HG03342 (cell line): ENCODE data around the gene NAT8L.

Experiments
- ATAC-seq: cut with Tn5 transposase; IDR thresholded peaks from one replicate; pipeline ENCODE4 v1.9.1; 2021; ENCODE audit warnings: mild to moderate bottlenecking, moderate library complexity; ENCODE audit not compliant: unreplicated experiment

Gene NAT8L

DNA sequence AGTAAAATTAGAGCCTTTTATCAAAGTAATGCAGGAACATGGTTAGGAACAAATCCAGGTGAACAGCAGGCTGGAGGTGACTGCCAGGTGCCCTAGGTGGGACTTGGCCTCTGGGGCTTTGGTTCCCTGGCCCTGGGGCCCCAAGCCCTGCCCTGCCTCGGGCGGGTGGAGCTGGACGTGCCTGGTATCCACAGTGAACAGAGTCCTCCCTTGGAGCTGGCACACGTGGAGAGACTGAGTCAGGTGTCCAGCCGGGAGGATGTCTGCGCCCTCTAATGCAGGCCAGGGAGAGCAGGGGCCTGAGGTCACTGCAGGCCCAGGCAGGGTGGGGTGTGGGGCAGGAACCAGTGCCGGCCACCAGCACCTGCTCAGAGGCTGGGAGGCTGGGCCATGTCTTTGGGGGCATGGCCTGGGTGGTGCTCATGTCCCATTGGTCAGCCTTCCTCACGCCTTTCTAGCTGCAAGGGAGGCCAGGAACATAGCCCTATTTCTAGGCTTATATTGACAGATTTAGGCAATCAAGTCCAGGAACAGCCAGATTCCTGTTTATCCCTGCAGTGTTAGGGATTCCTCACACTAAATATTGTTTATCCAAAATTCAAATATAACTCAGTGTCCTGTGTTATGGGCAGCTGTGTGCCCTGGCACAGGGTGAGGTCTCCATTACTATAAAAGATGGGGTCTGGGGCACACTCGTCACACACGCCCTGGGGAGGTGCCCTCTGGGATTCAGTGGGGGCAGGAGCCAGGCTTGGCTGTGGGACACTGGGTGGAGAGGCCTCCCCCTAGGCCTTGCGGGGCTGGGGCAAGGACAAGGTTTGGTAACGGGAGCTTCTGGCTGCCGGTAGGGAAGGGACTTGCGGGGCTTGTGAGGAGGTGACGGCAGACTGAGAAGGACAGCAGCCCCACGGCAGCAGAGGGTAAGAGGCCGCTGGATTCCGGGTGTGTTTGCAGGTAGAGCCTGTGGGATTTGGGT is 14.3 kb upstream of the NAT8L start:
- no peak for ATAC-seq

DNA sequence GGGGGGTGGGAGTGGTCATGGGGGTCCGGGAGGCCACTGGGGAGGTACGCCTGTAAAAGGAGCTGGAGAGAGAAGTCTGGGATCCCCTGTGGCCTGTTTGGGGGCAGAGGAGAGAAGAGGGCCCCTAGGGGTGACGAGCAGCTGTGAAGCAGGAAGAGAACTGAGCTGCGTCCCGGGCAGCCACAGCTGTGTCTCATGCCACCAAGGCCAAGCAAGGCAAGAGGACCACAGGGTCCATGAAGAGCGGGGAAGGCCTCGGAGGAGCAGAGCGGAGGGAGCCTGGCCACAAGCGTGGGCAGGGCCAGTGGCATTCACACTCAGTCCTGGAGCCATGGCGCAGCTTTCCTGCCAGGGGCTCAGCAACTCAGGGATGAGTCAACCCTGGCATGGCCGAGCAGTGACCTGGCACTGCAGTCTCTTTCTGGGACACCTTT is 13.6 kb upstream of the NAT8L start:
- ATAC-seq = no peak

DNA sequence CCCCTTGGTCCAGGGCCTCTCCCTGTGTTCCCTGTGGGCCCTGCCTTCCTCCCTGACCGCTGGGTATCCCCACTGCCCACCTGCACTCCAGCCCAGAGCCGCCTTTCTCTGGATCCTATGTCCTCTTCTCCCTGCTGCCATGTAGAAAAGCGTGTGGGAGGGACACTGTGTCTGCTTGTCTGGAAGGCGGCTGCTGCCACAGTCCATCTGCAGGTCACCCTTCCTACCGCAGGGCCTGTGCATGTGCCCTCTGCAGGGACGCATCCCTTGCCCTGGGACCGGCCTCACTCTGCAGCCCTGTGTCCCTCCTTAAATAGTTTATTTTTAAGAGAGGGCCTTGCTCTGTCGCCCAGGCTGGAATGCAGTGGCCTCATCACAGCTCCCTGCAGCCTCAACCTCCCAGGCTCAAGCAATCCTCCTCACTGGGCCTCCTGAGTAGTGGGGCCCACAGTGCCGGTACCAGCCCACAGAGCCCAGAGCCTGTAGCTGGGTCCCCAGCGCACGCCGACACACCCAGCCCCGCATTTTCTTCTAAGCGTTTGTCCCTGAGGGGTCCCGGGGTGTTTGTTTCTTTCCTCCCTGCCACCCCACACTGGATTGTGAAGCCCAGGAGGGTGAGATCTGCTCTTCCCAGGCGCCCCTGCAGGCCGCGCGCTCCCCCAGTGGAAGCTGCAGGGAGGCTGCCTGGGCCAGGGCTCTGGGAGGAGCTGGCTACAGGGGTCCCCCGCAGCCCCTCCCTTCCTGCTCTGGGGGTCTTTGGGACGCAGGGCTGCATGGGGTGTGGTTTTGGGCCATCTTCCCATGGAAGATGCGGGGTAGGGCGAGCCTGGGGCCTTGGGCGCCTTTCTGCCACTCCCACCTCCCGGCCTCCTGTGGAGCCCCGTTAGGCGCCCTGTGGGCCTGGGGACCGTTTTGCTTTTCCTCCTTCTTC is 12.8 kb upstream of the NAT8L start:
- ATAC-seq = no peak

DNA sequence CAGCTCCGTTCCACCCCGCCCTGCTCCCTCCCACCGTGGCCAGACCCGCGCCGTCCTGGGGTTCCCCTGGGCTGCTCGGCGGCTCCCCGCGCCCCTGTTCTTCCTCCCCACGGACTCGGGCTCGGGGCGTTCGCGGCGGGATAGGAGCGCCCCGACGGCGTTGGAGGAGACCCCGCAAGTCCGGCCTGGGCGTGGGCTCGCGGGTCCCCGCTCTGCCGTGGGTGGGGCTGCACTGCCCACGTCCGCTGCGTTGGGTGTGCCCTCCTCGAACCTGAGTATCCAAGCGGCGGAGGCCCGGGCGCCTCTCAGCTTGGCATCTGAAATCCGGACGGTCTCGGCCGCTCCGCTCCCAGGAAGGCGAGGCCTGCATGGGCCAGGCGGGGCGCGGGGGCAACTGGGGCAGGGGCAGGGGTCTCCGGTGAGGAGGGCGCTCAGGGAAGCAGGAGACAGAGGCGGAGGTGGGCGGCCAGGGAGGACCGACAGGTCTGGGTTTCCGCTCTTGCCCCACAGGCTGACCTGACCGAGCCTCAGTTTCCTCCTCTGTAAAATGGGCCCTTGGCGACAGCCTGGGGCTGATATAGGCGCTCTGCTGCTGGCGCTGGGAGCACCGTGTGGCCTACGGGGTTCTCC is 12.0 kb upstream of the NAT8L start:
- ATAC-seq = no peak

DNA sequence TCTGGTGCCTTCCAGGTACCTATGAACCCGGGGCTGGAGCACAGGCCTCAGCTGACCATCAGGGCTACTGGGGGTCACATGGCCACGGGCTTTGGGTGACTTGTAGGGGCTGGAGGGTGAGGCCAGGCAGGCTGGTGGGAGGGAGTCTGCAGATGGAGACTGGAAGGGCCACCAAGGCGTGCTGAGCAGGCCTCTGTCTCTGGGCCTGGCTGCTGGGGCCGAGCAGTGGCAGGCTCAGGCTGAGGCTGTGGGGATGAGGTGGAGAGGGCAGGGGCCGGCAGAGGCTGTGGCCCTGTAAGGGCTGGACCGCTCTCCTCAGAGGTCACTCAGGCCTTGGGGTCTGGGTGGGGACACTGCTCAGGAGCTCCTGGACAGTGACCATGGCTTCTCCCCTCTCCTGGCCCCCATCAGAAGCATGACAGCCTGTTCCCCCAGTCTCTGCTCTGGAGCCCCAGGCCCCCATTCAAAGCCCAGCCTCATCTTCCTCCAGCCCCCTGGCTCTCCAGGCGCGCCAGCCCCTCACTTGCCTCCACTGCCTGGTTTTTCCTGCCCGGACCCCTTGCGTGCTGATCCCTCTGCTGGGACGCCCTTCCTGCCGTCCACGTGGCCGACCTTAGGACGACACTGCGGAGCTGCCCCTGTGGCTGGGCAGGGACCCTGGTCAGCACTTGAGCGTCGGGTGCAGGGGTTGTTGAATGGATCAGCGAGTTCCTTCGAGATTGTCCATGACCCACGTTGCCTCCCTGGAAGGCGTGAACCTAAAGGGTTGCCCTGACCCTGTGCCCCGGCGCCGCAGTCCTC is 11.1 kb upstream of the NAT8L start:
- no peak for ATAC-seq

DNA sequence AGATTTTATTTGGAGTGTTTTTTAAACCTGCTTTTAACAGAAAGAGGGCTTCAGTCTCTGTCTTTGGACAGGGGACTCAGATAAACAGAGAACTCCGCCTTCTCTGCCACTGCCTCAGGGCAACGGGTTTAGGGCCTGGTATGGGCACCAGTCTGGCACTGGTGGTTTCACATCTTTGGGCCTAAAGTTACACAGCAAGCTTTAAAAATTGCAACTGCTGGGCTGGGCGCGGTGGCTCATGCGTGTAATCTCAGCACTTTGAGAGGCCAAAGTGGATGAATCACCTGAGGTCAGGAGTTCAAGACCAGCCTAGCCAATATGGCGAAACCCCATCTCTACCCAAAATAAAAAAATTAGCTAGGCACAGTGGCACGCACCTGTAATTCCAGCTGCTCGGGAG is 10.3 kb upstream of the NAT8L start:
- no peak for ATAC-seq

DNA sequence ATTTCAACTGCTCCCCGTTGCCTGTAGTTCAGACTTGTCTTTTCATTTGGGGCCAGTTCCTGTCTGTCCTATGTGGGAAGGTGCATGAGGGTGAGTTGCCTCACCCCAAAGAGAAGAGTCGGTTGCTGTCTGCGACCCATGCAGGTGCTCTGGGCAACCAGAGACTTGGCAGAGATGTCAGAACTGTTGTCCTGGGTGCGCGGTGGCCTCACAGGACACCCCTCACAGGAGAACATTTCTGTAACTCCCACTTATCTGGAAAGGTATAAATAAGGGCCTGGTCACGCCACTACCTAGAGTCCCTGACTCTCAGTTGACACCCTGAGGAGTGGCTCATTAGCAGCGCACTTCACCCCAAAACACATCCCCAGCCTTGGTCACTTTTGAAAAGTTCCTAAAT is 9.7 kb upstream of the NAT8L start:
- no peak for ATAC-seq

DNA sequence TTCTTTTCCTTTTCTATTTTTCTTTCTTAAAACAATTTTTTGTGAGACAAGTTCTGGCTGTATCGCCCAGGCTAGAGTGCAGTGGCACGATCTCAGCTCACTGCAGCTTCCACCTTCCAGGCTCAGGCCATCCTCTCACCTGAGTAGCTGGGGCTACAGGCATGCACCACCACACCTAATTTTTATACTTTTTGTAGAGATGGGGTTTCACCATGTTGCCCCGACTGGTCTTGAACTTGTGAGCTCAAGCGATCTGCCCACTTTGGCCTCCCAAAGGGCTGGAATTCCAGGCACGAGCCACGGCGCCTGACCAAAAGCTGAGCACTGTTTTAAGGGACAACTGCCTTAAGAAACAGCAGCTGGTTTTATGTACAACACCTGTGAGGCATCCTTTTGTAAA is 9.3 kb upstream of the NAT8L start:
- no peak for ATAC-seq

DNA sequence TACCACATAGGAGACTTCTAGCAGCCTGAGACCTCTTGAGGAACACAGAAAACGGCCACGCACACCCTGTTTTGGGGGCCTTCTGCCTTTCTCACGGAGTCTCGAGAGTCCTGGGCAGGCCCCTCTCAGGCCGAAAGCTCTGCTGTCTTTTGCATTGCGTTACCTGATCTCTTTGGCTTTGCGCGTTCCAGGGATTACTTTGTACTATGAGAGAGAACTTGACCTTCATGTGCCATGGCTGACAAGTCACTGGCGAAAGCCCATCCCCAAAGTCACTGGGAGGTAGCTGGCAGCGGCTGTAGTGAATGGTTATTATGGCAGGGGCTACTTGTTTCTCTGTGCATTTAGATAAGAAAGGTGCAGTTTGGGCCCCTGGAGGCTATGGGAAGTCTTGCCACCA is 8.0 kb upstream of the NAT8L start:
- no peak for ATAC-seq

DNA sequence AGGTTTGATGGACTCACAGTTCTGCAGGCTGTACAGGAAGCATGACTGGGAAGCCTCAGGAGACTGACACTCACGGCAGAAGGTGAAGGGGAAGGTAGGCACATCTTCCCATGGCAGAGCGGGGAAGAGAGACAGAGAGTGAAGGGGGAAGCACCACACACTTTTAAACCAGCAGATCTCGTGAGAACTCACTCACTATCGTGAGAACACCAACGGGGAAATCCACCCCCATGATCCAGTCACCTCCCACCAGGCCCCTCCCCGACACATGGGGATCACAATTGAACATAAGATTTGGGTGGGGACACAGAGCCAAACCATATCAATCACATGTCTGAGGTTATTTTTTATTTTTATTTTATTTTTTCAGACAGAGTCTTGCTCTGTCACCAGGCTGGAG is 4.9 kb upstream of the NAT8L start:
- ATAC-seq = no peak

DNA sequence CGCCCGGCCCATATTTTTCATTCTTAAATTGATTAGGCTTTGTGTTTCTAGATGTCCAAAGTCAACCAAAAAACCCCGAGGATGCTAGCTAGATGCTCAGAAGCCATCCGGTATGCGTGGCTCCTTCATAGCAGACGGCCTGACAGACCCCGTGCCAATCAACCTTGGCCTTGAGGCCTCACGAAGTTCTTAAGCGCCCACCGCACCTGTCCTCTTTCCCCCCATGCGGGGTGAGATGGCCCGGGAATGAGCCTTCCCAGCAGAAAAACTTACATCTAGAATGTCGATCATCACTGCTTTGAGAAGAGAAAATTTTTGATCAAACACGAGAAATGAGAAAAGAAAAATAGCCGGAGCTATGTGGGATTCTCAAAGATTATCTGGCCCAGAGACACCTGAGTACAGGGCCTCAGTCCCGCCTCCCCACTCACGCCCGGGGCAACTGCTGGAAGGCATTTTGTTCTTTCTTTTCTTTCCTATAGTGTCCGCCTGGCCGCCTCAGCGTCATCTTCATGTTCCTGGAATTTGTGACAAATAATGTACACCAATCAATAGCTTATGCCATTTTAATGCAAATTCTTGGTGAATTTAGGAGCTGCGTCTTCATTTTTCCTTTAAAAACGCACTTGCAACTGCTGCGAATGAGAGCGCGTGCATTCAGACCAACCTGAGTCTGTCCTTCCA is 1.6 kb upstream of the NAT8L start:
- no peak for ATAC-seq

DNA sequence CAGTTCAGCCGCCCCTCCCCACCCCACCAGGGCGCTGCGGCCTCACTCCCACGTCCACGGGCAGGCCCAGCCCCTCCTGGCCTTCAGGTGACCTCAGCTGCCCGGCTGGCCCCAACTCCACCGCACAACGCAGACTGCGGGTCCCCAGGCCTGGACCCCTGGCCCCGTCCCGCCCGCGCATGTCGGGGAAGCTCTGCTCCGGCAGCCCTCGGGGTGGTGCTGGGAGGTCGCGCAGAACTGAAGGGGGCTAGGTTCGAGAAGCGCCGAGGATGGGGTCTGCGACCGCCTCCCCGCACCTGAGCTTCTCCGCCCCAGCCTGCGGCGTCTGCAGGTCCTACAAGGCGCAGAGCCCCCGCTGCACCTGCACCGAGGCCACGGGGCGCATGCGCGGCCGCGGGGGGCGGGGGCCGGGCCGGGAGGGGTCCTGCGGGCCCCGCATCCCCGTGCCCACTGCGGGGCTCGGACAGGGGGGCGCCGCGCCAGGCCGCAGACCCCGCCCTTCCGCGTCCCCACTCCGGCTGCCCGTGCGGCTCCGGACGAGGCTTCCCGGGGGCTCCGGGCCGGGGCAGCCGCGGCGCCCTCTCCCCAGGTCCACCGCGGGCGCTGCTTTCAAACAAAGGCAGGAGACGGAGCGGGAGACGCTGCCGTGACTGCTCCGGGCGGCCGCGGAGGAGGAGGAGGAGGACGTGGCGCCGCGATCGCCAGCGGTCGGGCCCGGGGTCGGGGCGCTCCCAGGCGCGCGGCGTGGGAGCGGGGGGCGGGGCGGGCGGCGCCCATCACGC is 672 bp upstream of the NAT8L start:
- ATAC-seq = no peak

DNA sequence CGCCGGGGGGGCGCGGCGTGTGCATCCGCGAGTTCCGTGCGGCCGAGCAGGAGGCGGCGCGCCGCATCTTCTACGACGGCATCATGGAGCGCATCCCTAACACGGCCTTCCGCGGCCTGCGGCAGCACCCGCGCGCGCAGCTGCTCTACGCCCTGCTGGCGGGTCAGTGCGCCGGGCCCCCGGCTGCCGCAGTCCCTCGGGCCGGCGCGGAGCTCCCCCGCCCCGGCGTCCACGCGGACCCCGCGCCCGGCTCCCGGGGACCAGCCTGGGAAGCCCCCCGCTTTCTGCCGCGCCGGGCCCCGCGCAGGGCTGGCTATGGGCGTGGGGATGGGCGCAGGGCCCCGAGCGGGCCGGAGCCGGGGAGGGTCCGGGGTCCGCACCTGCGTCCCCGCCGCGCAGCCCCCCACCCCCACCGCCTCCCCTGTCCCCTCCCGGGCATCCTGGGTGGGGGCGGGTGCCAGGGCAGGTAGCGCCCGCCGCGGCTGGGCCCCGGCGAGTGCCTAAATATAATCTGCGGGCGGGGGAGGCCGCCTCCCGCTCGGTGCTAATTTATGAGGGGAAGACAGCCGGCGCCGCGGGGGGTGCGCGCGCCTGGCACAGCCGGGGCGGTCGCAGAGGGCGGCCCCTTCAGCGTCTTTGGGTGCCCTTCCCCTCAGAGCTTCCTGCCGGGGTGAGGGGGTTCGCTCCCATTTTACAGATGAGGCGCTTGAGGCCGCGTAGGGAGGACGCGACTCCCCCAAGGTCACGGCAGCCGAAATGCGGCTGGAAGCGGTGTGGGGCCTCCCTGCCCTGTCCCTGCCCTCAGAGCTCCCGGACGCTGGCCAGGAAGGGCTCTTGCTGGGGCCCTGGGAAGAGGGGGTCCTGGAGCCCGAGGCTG is 837 bp downstream of the NAT8L start:
- no peak for ATAC-seq

DNA sequence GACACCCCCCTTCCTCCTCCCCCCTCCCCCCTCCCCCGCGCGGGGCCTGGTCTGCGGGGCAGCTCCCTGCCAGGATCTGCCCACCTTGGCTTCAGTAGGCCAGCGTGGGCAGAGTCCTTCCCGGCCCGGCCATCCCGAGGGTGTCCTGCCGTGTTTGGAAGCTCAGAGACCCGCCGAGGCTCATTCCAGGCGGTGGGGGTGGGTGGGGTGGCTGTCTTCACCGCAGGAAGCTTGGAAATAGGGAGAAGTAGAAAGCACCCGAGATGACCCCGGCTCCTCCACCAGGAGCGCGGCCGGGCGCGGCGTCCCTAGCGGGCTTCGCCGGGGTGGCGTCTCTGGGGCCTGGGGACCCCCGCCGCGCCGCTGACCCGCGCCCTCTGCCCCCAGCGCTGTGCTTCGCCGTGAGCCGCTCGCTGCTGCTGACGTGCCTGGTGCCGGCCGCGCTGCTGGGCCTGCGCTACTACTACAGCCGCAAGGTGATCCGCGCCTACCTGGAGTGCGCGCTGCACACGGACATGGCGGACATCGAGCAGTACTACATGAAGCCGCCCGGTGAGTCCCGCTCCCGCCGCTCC is 1.6 kb downstream of the NAT8L start:
- no peak for ATAC-seq

DNA sequence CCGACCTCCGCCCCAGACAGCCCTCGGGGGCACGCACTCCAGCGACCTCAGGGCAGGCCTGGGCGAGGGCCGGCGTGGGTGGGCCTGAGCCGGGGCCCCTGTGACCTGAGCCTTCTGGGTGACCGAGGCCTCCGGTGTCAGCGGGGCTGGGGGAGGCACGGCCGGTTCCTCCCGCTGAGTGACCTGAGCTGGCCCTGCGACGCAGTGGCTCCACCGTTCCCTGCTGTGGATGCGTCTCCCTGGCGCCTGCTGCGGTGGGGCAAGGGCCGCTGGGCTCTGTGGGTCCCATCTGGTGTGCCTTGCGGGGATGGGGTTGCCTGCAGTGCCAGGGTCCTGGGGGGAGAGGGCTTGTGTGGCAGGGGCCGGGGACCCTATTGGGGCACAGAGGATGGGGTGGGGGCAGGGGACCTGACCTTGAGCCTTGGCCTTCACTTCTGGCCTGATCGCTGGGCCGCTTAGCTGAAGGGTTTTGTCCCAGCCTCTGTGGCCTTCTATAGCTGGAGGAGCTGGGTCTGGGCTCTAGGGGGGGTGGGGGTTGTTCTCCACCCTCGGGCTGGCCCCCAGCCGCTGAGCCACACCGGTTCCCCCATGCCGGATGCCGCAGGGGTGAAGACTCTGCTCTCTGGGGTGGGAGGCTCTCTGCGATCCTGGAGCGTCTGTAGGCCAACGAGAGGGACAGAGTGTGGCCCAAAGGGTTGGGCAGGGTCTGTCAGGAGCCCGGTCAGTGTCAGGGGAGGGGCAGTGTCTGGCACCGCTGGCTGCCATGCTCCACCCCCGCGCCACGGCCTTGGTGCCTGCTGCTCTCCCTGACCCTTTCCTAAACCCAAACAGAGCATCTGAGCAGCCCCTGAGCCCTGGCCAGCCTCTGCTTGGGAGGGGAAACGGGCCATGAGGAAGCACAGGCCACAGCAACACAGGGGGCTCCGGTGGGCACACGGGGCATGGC is 2.3 kb downstream of the NAT8L start:
- ATAC-seq = no peak

DNA sequence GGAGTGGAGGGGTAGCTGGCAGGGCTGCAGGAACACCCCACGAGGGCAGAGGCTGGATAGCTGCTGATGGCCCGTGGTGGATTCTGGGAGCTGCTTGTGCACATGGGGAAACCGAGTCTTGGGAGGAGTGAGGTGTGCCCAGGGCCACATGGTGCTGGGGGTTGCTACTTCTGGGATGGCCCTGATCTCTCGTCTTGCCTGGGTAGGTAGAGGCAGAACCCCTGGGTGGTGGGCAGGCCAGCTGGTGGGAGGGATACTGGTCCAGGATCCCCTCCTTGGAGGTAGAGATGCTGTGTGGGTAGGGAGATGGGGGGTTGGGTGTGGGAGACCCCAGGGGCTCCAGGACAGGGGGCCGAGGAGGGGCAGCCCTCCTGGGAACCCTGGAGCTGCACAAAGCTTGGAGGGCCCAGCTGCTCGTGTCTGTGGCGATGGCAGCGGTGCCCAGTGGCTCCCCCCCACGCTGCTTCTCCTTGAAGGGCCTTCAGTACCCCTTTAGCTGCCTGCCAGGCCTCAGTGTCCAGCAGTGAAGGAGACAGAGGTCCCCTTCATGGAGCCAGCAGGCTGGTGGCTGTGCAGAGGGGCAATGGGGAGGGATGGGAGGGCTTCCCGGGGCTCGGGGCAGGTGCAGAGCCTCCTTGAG is 3.2 kb downstream of the NAT8L start:
- no peak for ATAC-seq
